Neural progenitor cell (in vitro differentiated cells): ENCODE data around the gene KRT77. TPM values are rescaled to one million over a fixed set of nuclear protein-coding genes. Genes with fewer than 3 reads are reported as not detected.
"Not testable (repeated sequence)": the region's sequence is repeated elsewhere in the genome, so short reads cannot be mapped to it uniquely, and the experiment has no call there.

ENCODE experiments used
- DNase-seq: peaks from one replicate; pipeline ENCODE4 v3.0.0-alpha.2; 2016; ENCODE audit warnings: low spot score
- H2AFZ ChIP-seq: fragments of 200-600 bp; sonication (generic); replicated peaks from 2 replicates; pipeline ENCODE4 v1.6.1; 2016; ENCODE audit warnings: antibody characterized with exemption
- H3F3A ChIP-seq: fragments of 200-600 bp; sonication (generic); 2 replicates; pipeline ENCODE4 v1.6.1; 2016; ENCODE audit warnings: antibody characterized with exemption, low read depth
- H3K27ac ChIP-seq: fragments of 200-600 bp; sonication (generic); 2 replicates; pipeline ENCODE4 v1.5.1; 2016; ENCODE audit warnings: mild to moderate bottlenecking
- H3K27me3 ChIP-seq: fragments of 200-600 bp; sonication (generic); 2 replicates; pipeline ENCODE4 v1.6.1; 2016; ENCODE audit warnings: mild to moderate bottlenecking, moderate library complexity
- H3K36me3 ChIP-seq: fragments of 200-600 bp; sonication (generic); 2 replicates; pipeline ENCODE4 v1.5.1; 2016
- H3K4me1 ChIP-seq: fragments of 200-600 bp; sonication (generic); 2 replicates; pipeline ENCODE4 v1.6.1; 2016; ENCODE audit warnings: mixed run types
- H3K4me2 ChIP-seq: fragments of 200-600 bp; sonication (generic); 2 replicates; pipeline ENCODE4 v1.6.1; 2016
- H3K4me3 ChIP-seq: fragments of 200-600 bp; sonication (generic); 2 replicates; pipeline ENCODE4 v1.5.1; 2016
- H3K79me2 ChIP-seq: fragments of 200-600 bp; sonication (generic); 2 replicates; pipeline ENCODE4 v1.6.1; 2016; ENCODE audit warnings: low read depth
- H3K9ac ChIP-seq: fragments of 200-600 bp; sonication (generic); 2 replicates; pipeline ENCODE4 v1.6.1; 2016
- H3K9me3 ChIP-seq: fragments of 200-600 bp; sonication (generic); 2 replicates; pipeline ENCODE4 v1.5.1; 2016; ENCODE audit warnings: low read depth
- H4K20me1 ChIP-seq: fragments of 200-600 bp; sonication (generic); 2 replicates; pipeline ENCODE4 v1.6.1; 2016; ENCODE audit warnings: low read depth
- H3K27ac Mint-ChIP-seq: 3 replicates; pipeline ENCODE4 v1.8.0; 2021; ENCODE audit warnings: mixed read lengths
- H3K27me3 Mint-ChIP-seq: 2 replicates; pipeline ENCODE4 v1.8.0; 2022; ENCODE audit warnings: low read depth, mild to moderate bottlenecking, inconsistent platforms, moderate library complexity, mixed read lengths; ENCODE audit not compliant: insufficient read depth
- H3K36me3 Mint-ChIP-seq: 3 replicates; pipeline ENCODE4 v1.8.0; 2021; ENCODE audit warnings: mixed read lengths
- H3K4me1 Mint-ChIP-seq: 3 replicates; pipeline ENCODE4 v1.8.0; 2021; ENCODE audit warnings: mixed read lengths
- H3K4me3 Mint-ChIP-seq: 3 replicates; pipeline ENCODE4 v1.8.0; 2021; ENCODE audit warnings: mild to moderate bottlenecking, moderate library complexity, mixed read lengths
- H3K9me3 Mint-ChIP-seq: 3 replicates; pipeline ENCODE4 v1.8.0; 2020; ENCODE audit warnings: mixed read lengths
- CTCF ChIP-seq: fragments of 200-600 bp; sonication (generic); IDR thresholded peaks from 2 replicates; pipeline ENCODE4 v1.5.1; 2017; ENCODE audit warnings: antibody characterized with exemption, mild to moderate bottlenecking
- EZH2 ChIP-seq: fragments of 200-600 bp; sonication (generic); IDR thresholded peaks from 2 replicates; pipeline ENCODE4 v1.6.1; 2017; ENCODE audit warnings: antibody characterized with exemption, mild to moderate bottlenecking, moderate library complexity
- EZH2phosphoT487 ChIP-seq: fragments of 200-600 bp; sonication (generic); IDR thresholded peaks from 2 replicates; pipeline ENCODE4 v1.6.1; 2017; ENCODE audit warnings: antibody characterized with exemption
- total RNA-seq: library from RNA; depleted of rRNA; stranded (reverse); fragments of >200 nt; gene quantifications from 2 replicates; pipeline ENCODE4 v1.2.3, GENCODE V29; 2015; ENCODE audit warnings: low replicate concordance

The KRT77 gene
- total RNA-seq = 0.47 TPM in 1 of 2 replicates, not detected in the other

- no peak within 1 kb of the TSS for H3K4me3 ChIP-seq
- H4K20me1 ChIP-seq = no peaks in the 10 kb centered on the region
- no peaks in the 10 kb centered on the region for H3K36me3 ChIP-seq
- no peaks in the 10 kb centered on the region for H3K36me3 Mint-ChIP-seq
- H3K27me3 Mint-ChIP-seq = peaks cover 11% of the 10 kb centered on the region
- TF ChIP-seq EZH2 (no peak), EZH2phosphoT487 (no peak), CTCF (no peak)
- H3K9ac ChIP-seq = no peak within 1 kb of the TSS
- H3K4me1 ChIP-seq = peaks cover 16% of the 10 kb centered on the region
- H3K27me3 ChIP-seq = peaks cover 20% of the 10 kb centered on the region
- H3K27ac ChIP-seq = no peak within 1 kb of the TSS
- H3K4me2 ChIP-seq = no peak within 1 kb of the TSS
- no peaks in the 10 kb centered on the region for H3K9me3 ChIP-seq
- no peaks in the 10 kb centered on the region for H3F3A ChIP-seq
- H3K27ac Mint-ChIP-seq = no peak within 1 kb of the TSS
- no peaks in the 10 kb centered on the region for H3K79me2 ChIP-seq
- H3K9me3 Mint-ChIP-seq = no peaks in the 10 kb centered on the region
- H3K4me3 Mint-ChIP-seq = no peak within 1 kb of the TSS
- no peak within 1 kb of the TSS for H2AFZ ChIP-seq
- peaks cover 18% of the 10 kb centered on the region for H3K4me1 Mint-ChIP-seq
- no peak for DNase-seq
Measured at GRCh38 chr12:52703424-52703823, at the start of gene KRT77. Gene KRT77, minus strand, starts transcription at chr12:52703524. Its CDS starts 90 bp downstream, at chr12:52703434.

GRCh38 chr12:52752516-52752915 is 49.2 kb upstream of the KRT77 start:
- no peaks in the 10 kb centered on the region for H3K9me3 Mint-ChIP-seq
- H3K27ac Mint-ChIP-seq = no peak overlapping the region
- Histone ChIP-seq H3K36me3 (no peaks in the 10 kb centered on the region), H3K4me2 (no peak overlapping the region), H3K4me1 (no peaks in the 10 kb centered on the region), H3F3A (no peaks in the 10 kb centered on the region), H4K20me1 (no peaks in the 10 kb centered on the region), H3K9ac (no peak overlapping the region), H2AFZ (no peak overlapping the region), H3K9me3 (no peaks in the 10 kb centered on the region), H3K27ac (no peak overlapping the region), H3K4me3 (no peak overlapping the region), H3K27me3 (peaks cover 57% of the 10 kb centered on the region), H3K79me2 (no peaks in the 10 kb centered on the region)
- H3K36me3 Mint-ChIP-seq = no peaks in the 10 kb centered on the region
- no peak for TF ChIP-seq CTCF
- no peak for TF ChIP-seq EZH2
- no peak for TF ChIP-seq EZH2phosphoT487
- H3K4me3 Mint-ChIP-seq = no peak overlapping the region
- no peak for DNase-seq
- H3K27me3 Mint-ChIP-seq = peaks cover 11% of the 10 kb centered on the region
- no peaks in the 10 kb centered on the region for H3K4me1 Mint-ChIP-seq

- Mint-ChIP-seq H3K4me3 (no peak overlapping the region), H3K36me3 (no peaks in the 10 kb centered on the region), H3K27me3 (peaks cover 12% of the 10 kb centered on the region), H3K4me1 (no peaks in the 10 kb centered on the region), H3K9me3 (no peaks in the 10 kb centered on the region), H3K27ac (no peak overlapping the region)
- Histone ChIP-seq H3K27me3 (peaks cover 56% of the 10 kb centered on the region), H4K20me1 (no peaks in the 10 kb centered on the region), H3K4me2 (no peak overlapping the region), H2AFZ (no peak overlapping the region), H3K4me3 (no peak overlapping the region), H3F3A (no peaks in the 10 kb centered on the region), H3K27ac (no peak overlapping the region), H3K79me2 (no peaks in the 10 kb centered on the region), H3K9me3 (no peaks in the 10 kb centered on the region), H3K9ac (no peak overlapping the region), H3K4me1 (no peaks in the 10 kb centered on the region), H3K36me3 (no peaks in the 10 kb centered on the region)
- DNase-seq = no peak
- no peak for TF ChIP-seq CTCF
- no peak for TF ChIP-seq EZH2
- TF ChIP-seq EZH2phosphoT487 = no peak
Measured at GRCh38 chr12:52751795-52752194, 48.5 kb upstream of the KRT77 start.

- H3K27ac ChIP-seq, H3K9me3 ChIP-seq, H3F3A ChIP-seq, H3K9ac ChIP-seq, H4K20me1 ChIP-seq, H3K4me3 Mint-ChIP-seq, H3K27me3 Mint-ChIP-seq, H3K9me3 Mint-ChIP-seq, H3K36me3 ChIP-seq, H3K4me2 ChIP-seq, H3K4me1 Mint-ChIP-seq, H2AFZ ChIP-seq, H3K4me1 ChIP-seq, DNase-seq, H3K4me3 ChIP-seq, H3K36me3 Mint-ChIP-seq, H3K79me2 ChIP-seq, H3K27ac Mint-ChIP-seq: not testable (repeated sequence)
- peaks cover 67% of the 10 kb centered on the region for H3K27me3 ChIP-seq
Measured at GRCh38 chr12:52750532-52750931, 47.2 kb upstream of the KRT77 start.
